Adipose tissue (tissue), 3 donors: ENCODE measurements around the gene ITLN1. TPM values are rescaled to one million over a fixed set of nuclear protein-coding genes. Genes with fewer than 3 reads are reported as not detected.

Experiments
- H3K27ac ChIP-seq: one replicate; pipeline ENCODE4 v1.5.1; 2013; ENCODE audit warnings: low read depth, low read length
- WGBS, 3 donors: extraction: QIAGEN DNeasy Blood & Tissue Kit; methylation state at CpG; one replicate each; pipeline ENCODE4 v1.1.7; 2013; 5-methylcytosine and 5-hydroxymethylcytosine counted together
- polyA plus RNA-seq, 3 donors: library from polyadenylated mRNA; stranded (reverse); fragments of 200-250 nt; gene quantifications; one replicate each; pipeline ENCODE4 v1.2.3, GENCODE V29; 2013
- donor health status: healthy with polysubstance abuse.
- donor health status: Bipolar disorder and iron deficiency.
- donor health status: healthy.

ITLN1 gene
- polyA plus RNA-seq, 3 donors, result 1.7 to 121 (median 15.7) TPM

DNA sequence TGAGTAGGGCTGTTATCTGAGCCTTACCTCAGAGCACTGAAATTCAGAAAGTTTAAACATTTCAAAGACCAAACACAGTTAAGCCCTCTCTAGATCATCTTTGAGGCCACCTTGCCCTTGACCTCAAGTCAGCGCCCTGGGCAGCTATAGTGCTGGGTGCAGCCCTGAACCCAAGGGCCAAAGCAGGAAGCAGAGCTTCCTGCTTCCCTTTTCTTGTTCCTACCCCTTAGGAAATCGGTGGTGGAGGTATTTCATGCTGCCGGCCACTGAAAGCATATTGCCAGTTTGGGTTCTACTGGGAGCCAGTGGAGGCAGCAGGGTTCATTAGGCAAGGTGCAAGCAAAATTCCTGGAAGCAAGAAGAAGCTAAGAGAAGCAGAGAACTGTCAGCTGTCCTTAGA lies 48.4 kb downstream of the ITLN1 start:
- 31 to 74% (median 31%) methylated on average over 3 of the region's 3 CpGs for WGBS, 3 donors
- H3K27ac ChIP-seq, result no peak overlapping the region

DNA sequence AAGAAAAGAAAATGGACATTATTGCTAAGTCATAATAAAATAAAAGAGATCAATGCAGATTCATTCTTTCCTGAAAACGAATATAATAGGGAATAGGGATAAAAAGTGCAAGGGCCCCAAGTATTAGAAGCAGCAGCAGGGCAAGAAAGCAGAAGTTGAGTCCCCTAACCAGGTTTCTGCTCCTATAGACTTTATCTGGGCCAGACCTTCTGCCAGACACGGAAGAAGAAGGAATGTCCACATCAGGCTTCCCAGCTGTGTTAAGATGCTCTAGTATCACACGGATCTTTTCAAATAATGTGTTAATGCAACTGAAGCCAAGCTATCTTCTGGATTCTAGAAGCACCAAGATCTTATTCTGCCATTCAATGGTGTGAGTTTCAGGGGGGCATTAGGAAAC lies 49.2 kb downstream of the ITLN1 start:
- WGBS, 3 donors, result 61 to 79% (median 73%) methylated on average over 3 of the region's 3 CpGs
- H3K27ac ChIP-seq, result no peak overlapping the region

DNA sequence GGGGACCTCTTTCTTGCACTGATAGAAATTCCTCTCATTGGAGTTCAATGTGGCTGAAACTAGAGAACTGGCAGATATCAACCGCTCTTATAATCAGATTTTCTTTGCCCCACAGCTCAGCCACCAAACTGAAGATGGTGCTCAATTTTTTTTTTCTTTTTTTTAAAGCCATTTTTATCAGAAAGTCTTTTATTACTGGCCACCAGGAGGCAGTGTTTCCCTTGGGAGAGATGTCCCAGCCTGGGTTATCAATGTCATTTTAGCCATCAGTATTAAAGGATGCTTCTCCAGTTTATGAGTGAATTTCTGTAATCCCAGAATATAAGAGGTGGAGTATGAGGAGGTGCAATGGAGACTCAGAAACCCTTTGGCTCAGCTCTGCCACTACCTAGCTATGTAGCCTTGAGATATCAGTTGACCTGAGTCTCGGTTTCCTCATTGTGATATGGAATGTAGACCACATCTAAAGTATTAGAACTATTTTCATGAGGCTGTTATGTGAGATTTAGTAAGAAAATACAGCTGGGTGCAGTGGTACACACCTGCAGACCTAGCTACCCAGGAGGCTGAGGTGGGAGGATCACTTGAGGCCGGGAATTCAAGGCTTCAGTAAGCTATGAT lies 49.9 kb downstream of the ITLN1 start:
- WGBS, 3 donors, result 67 to 92% (median 90%) methylated on average over 3 of the region's 3 CpGs
- no peak overlapping the region for H3K27ac ChIP-seq

DNA sequence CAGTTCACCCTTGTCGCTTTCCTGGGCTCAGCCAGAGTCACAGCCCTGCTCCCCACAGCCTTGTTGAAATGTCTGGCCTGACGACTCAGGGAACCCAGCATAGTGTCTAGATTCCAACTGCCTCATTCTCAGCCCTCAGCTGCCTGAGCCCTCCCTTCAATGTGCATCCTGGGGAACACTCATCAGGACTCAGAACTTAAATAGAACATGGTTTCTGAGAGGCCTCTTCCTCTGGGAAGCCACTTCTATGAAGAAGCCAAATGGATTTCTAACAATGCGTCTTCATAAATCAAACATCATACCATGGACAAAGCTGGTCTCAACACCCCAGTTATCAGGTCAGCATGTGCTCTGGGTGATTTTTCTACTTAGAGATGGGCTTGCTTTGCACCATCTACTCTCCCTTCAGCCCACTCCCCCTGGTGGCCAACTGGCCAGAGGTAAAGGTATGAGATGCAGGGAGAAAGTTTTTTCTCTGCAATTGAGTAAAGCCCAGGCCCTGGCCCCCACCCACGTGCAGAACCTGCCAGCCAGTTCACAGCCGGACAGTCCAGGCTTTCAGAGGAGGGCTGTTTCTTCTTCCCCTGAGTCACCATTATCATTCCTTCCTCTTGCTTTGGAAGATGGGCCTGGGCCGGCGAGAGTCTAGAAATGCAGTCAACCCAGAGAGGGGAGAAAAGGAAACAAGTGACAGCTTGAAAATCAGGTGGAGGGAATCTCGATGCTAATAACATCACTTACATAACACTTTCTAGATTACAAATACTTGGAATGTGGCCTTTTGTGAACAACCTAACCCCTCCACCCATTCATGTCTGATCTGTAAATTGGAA lies 54.4 kb downstream of the ITLN1 start:
- 49 to 73% (median 60%) methylated on average over 8 of the region's 8 CpGs for WGBS, 3 donors
- H3K27ac ChIP-seq, result no peak overlapping the region

DNA sequence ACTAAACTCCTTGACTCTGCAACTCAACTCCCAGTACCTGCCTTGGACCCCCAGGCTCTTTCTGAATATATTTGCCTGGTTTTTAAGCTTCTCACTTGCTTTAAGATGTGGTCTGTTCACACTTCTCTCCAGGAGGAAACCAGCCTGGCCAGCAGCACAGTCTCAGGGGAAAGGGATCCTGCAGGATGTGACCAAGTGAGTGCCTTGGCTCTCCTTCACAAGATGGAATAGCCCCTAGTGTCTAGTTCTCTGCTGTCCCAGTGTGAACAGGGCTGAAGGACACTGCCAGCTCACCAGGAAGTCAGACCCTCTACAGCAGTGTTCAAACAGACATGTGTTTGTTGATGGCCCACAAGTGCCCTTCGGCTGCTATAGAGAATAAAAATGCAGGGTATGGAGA lies 55.2 kb downstream of the ITLN1 start:
- H3K27ac ChIP-seq, result no peak overlapping the region
- 84 to 91% (median 90%) methylated on average over 1 of the region's 1 CpG for WGBS, 3 donors

DNA sequence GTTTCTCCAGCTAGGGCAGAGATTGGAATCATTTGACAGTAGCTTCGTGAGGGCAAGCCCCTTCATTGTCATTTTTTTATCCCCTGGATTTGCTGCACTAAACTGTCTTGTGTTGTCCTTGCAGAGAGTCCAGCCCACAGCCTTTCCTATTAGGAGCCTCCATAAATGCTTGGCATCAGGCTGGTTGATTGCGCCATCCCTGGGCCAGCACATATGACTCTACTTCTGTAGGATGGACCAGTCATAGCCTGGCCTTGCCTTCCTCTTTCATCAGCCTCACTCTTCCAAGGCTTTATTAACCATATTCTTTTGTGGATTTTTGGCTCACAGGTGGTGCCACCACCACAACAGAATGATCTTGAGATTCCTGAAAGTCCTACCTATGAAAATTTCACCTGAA lies 57.6 kb downstream of the ITLN1 start:
- 83 to 90% (median 87%) methylated on average over 2 of the region's 2 CpGs for WGBS, 3 donors
- no peak overlapping the region for H3K27ac ChIP-seq

DNA sequence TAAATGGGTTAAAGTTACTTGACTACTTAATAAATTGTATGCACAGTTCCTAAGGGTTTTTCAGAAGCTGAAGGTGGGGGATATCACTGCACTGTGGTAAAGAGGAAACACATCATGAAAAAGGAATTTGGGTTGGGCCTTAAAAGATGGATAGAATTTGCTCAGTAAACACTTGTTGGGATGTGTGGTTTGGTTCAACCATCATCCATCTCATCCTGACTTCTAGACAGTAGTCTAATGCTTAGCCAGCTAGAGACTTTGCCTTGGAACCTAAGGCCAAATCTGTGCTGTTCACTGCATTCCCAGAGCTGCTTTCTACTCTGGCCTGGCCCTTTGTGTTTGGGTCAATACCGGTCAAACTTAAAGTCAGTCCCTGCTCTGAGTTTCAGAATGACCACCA lies 58.4 kb downstream of the ITLN1 start:
- H3K27ac ChIP-seq, result no peak overlapping the region
- 83 to 96% (median 92%) methylated on average over 1 of the region's 1 CpG for WGBS, 3 donors

Other genes with a start within 250 kb of the ITLN1 start
- gene SLAMF1, start 238.1 kb downstream of the ITLN1 start, polyA plus RNA-seq, result 1 to 10 TPM in 1 of 3 donors, under 1 TPM in 1, not detected in 1; 0.12 to 3.6 TPM
- gene CD48, start 173.4 kb downstream of the ITLN1 start, polyA plus RNA-seq, result 10 to 100 TPM in 1 of 3 donors, 1 to 10 TPM in 2; 3.3 to 12.7 (median 3.7) TPM
- gene SLAMF7, start 145.9 kb downstream of the ITLN1 start, polyA plus RNA-seq, result under 1 TPM; 0.34 to 0.65 (median 0.35) TPM
- gene LY9, start 89.0 kb downstream of the ITLN1 start, polyA plus RNA-seq, result under 1 TPM in 2 of 3 donors, not detected in 1; 0.44 to 0.52 TPM
- gene CD244, start 22.3 kb downstream of the ITLN1 start, polyA plus RNA-seq, result under 1 TPM; 0.02 to 0.48 (median 0.45) TPM
- gene ITLN2, start 69.6 kb upstream of the ITLN1 start, polyA plus RNA-seq, result 1 to 10 TPM in 1 of 3 donors, under 1 TPM in 2; 0.21 to 8.9 (median 0.37) TPM
- gene F11R, start 136.0 kb upstream of the ITLN1 start, polyA plus RNA-seq, result 10 to 100 TPM; 18.3 to 33.9 (median 26.2) TPM
- gene TSTD1, start 153.8 kb upstream of the ITLN1 start, polyA plus RNA-seq, result 10 to 100 TPM; 33.7 to 78.1 (median 52.5) TPM
- gene USF1, start 160.8 kb upstream of the ITLN1 start, polyA plus RNA-seq, result 10 to 100 TPM; 35.0 to 54.3 (median 47.2) TPM
- gene ARHGAP30, start 184.7 kb upstream of the ITLN1 start, polyA plus RNA-seq, result 10 to 100 TPM in 1 of 3 donors, 1 to 10 TPM in 2; 2.3 to 10.8 (median 9.8) TPM
- 1 to 10 TPM in 1 of 3 donors, under 1 TPM in 1, not detected in 1; 0.52 to 3.3 TPM for gene NECTIN4, start 204.4 kb upstream of the ITLN1 start, polyA plus RNA-seq
- 1 to 10 TPM; 1.2 to 9.0 (median 1.5) TPM for gene KLHDC9, start 213.2 kb upstream of the ITLN1 start, polyA plus RNA-seq
- gene PFDN2, start 232.9 kb upstream of the ITLN1 start, polyA plus RNA-seq, result 100 to 1,000 TPM in 2 of 3 donors, 10 to 100 TPM in 1; 53.0 to 201 (median 139) TPM
- 10 to 100 TPM; 23.7 to 48.1 (median 41.2) TPM for gene NIT1, start 232.9 kb upstream of the ITLN1 start, polyA plus RNA-seq
- 10 to 100 TPM; 17.4 to 46.3 (median 29.7) TPM for gene DEDD, start 247.5 kb upstream of the ITLN1 start, polyA plus RNA-seq